HG03460 (cell line): ENCODE measurements around the gene BBC3.
"Not testable (repeated sequence)": the region's sequence is repeated elsewhere in the genome, so short reads cannot be mapped to it uniquely, and the experiment has no call there.

Source experiments
- ATAC-seq: cut with Tn5 transposase; IDR thresholded peaks from one replicate; pipeline ENCODE4 v1.9.1; 2021; ENCODE audit not compliant: unreplicated experiment

BBC3 gene

GRCh38 chr19:47230921-47231214, at the start of gene BBC3:
Gene BBC3, minus strand, starts transcription at chr19:47231199. Its CDS starts 2,768 bp downstream, at chr19:47228431.
- ATAC-seq: no peak

- no peak for ATAC-seq
Measured at GRCh38 chr19:47280183-47280797, 49.3 kb upstream of the BBC3 start.

- not testable (repeated sequence) for ATAC-seq
Measured at GRCh38 chr19:47276513-47276912, 45.5 kb upstream of the BBC3 start.

GRCh38 chr19:47275791-47276461, 44.9 kb upstream of the BBC3 start:
- ATAC-seq: no peak

GRCh38 chr19:47274891-47275761, 44.1 kb upstream of the BBC3 start:
- ATAC-seq: peak; percentile 9

- peak; percentile 53 for ATAC-seq
Measured at GRCh38 chr19:47274071-47274890, 43.3 kb upstream of the BBC3 start, which contains the start of gene INAFM1. Gene INAFM1, plus strand, starts transcription at chr19:47274885. Its CDS starts 35 bp downstream, at chr19:47274920.

GRCh38 chr19:47273313-47274070, 42.5 kb upstream of the BBC3 start:
- peak; percentile 69 for ATAC-seq

GRCh38 chr19:47272448-47273312, 41.7 kb upstream of the BBC3 start:
- ATAC-seq: no peak

- ATAC-seq: no peak
Measured at GRCh38 chr19:47271949-47272348, 41.0 kb upstream of the BBC3 start.

- no peak for ATAC-seq
Measured at GRCh38 chr19:47270408-47270807, 39.4 kb upstream of the BBC3 start.

- ATAC-seq: no peak
Measured at GRCh38 chr19:47269596-47269995, 38.6 kb upstream of the BBC3 start.

- ATAC-seq: no peak
Measured at GRCh38 chr19:47268028-47268427, 37.0 kb upstream of the BBC3 start.

GRCh38 chr19:47267350-47267759, 36.4 kb upstream of the BBC3 start:
- ATAC-seq: no peak

- no peak for ATAC-seq
Measured at GRCh38 chr19:47266401-47266941, 35.5 kb upstream of the BBC3 start.

GRCh38 chr19:47264629-47265028, 33.6 kb upstream of the BBC3 start:
- ATAC-seq: no peak

- ATAC-seq: peak; percentile 59
Measured at GRCh38 chr19:47261946-47262793, 31.2 kb upstream of the BBC3 start.

- ATAC-seq: no peak
Measured at GRCh38 chr19:47260476-47260875, 29.5 kb upstream of the BBC3 start.

GRCh38 chr19:47258895-47259555, 28.0 kb upstream of the BBC3 start:
- no peak for ATAC-seq
